Keratinocyte (primary cell): ENCODE data around the gene PHACTR1. TPM values are rescaled to one million over a fixed set of nuclear protein-coding genes. Genes with fewer than 3 reads are reported as not detected.

Experiments
- DNase-seq: peaks from one replicate; pipeline ENCODE4 v3.0.0-alpha.2; 2011; ENCODE audit warnings: low read depth, missing footprints, low spot score
- FAIRE-seq: peaks from 2 replicates; lab custom pipeline; 2011; peaks lifted over from hg19 to GRCh38; lab: Jason Lieb, UNC
- H2AFZ ChIP-seq: 2 replicates; pipeline ENCODE4 v1.6.0; 2012; ENCODE audit warnings: low read length, control low read depth, inconsistent platforms; ENCODE audit not compliant: control insufficient read depth
- H3K27ac ChIP-seq: 2 replicates; pipeline ENCODE4 v1.5.1; 2011; ENCODE audit warnings: low read length; ENCODE audit not compliant: control insufficient read depth, insufficient read depth
- H3K27me3 ChIP-seq: 3 replicates; pipeline ENCODE4 v1.6.0; 2011; ENCODE audit warnings: low read length; ENCODE audit not compliant: control insufficient read depth, insufficient read depth; ENCODE audit errors: extremely low read depth
- H3K36me3 ChIP-seq, 2 experiments: 2 replicates in 1 of 2; 3 replicates in 1 of 2; pipeline ENCODE4 v1.5.1; 2011; ENCODE audit warnings: low read length in 2 of 2, mild to moderate bottlenecking in 1 of 2; ENCODE audit not compliant: control insufficient read depth in 2 of 2, insufficient read depth in 2 of 2; ENCODE audit errors: extremely low read depth in 1 of 2
- H3K4me1 ChIP-seq: 3 replicates; pipeline ENCODE4 v1.5.1; 2011; ENCODE audit warnings: low read length; ENCODE audit not compliant: control insufficient read depth, insufficient read depth; ENCODE audit errors: extremely low read depth
- H3K4me2 ChIP-seq: 3 replicates; pipeline ENCODE4 v1.6.0; 2011; ENCODE audit warnings: low read depth, low read length; ENCODE audit not compliant: control insufficient read depth, insufficient read depth; ENCODE audit errors: extremely low read depth
- H3K4me3 ChIP-seq, 3 experiments: fragments of 200-600 bp in 1 of 3; sonication (generic) in 1 of 3; 2 replicates in 2 of 3; 3 replicates in 1 of 3; pipeline ENCODE4 v1.5.1; 2011 to 2016; ENCODE audit warnings: low read length in 3 of 3, mild to moderate bottlenecking in 3 of 3, control low read depth in 2 of 3, inconsistent platforms in 1 of 3, low read depth in 1 of 3, mixed read lengths in 1 of 3, mixed run types in 1 of 3, moderate library complexity in 1 of 3; ENCODE audit not compliant: control insufficient read depth in 2 of 3, insufficient read depth in 2 of 3; ENCODE audit errors: extremely low read depth in 1 of 3
- H3K79me2 ChIP-seq: 2 replicates; pipeline ENCODE4 v1.6.0; 2012; ENCODE audit warnings: low read length; ENCODE audit not compliant: control insufficient read depth, insufficient read depth
- H3K9ac ChIP-seq: 3 replicates; pipeline ENCODE4 v1.6.0; 2011; ENCODE audit warnings: low read length; ENCODE audit not compliant: control insufficient read depth, insufficient read depth; ENCODE audit errors: extremely low read depth
- H3K9me1 ChIP-seq: 3 replicates; pipeline ENCODE4 v1.6.0; 2011; ENCODE audit warnings: low read length; ENCODE audit not compliant: control insufficient read depth, insufficient read depth; ENCODE audit errors: extremely low read depth
- H3K9me3 ChIP-seq: 2 replicates; pipeline ENCODE4 v1.5.1; 2012; ENCODE audit warnings: low read depth, low read length; ENCODE audit not compliant: control insufficient read depth
- H4K20me1 ChIP-seq: 3 replicates; pipeline ENCODE4 v1.6.0; 2011; ENCODE audit warnings: low read length; ENCODE audit not compliant: control insufficient read depth, insufficient read depth; ENCODE audit errors: extremely low read depth
- EZH2 ChIP-seq: IDR thresholded peaks from one replicate; pipeline ENCODE4 v1.6.1; 2012; ENCODE audit warnings: inconsistent platforms, mild to moderate bottlenecking, low read length, moderate library complexity
- dilution Hi-C: fragments of 300-500 bp; cut with MboI; formaldehyde crosslinking; loops from one replicate; pipeline ENCODE4 v1.7.0; 2020; ENCODE audit warnings: low sequenced_read_pairs; ENCODE audit not compliant: extremely low pct_ligation_motif_present
- polyA plus RNA-seq, 5 experiments: library from polyadenylated mRNA; depleted of rRNA in 3 of 5; stranded (reverse) in 3 of 5; stranded (forward) in 1 of 5; unstranded in 1 of 5; fragments of >200 nt; gene quantifications; 1 replicate in 1 of 5; 2 replicates in 3 of 5; 3 replicates in 1 of 5; pipeline versions ENCODE4 v1.2.1 to v1.2.3, GENCODE V29; 2011 to 2012; ENCODE audit warnings: missing spikeins in 2 of 5, low read depth in 1 of 5, low replicate concordance in 1 of 5
- TF ChIP-seq, protein P1 (sequence below), 3 experiments: IDR thresholded peaks in 1 of 3; conservative IDR thresholded peaks in 1 of 3; optimal IDR thresholded peaks in 1 of 3; 2 replicates in 2 of 3; 3 replicates in 1 of 3; pipeline versions ENCODE3 to v1.5.1; 2011; ENCODE audit warnings: low read length in 3 of 3, mild to moderate bottlenecking in 3 of 3, moderate library complexity in 2 of 3, control low read depth in 1 of 3, inconsistent platforms in 1 of 3; ENCODE audit not compliant: insufficient read depth in 2 of 3; ENCODE audit errors: extremely low read depth in 1 of 3

Gene PHACTR1
- polyA plus RNA-seq, 1 donor (not counting 4 experiments of a cell fraction or from before 2014, with no cell fraction given) = 0.22 TPM

DNA sequence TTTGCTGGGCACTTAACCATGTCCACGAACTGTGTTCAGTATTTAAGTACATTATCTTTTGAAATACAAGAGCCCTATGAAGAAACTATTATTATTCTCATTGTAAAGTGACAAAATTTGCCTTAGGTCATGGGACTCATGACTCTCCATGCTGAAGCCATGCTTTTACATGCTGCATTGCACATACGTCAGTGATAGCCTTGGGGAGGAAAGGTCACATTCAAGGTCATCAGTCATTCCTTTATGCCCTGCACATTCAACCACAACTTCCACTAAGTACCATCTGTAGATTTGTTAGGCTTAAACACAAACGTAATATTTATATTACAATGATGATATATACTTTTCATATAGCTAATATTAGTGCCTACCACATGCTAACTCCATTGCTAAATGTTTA is 319.0 kb downstream of the PHACTR1 start:
- no peak overlapping the region for H3K4me2 ChIP-seq

DNA sequence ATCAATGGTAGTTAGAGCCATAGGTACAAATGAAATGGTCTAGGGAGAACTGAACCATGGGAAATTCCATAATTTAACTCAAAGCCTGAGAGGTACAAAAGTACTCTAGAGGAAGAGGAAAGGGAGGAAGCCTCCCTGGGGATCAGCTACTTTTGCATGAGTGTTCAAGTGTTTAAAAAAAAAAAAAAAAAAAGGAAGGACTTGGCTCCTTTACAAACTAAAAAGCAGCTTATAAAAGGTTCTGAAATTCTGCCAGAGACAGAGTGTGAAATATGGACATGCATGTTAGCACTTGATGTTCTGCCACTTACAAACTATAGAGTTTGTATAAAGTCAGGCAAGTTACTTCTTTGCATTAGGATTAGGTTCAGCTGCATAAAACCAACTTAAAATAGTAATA is 321.7 kb downstream of the PHACTR1 start:
- no peaks in the 10 kb centered on the region for H3K27me3 ChIP-seq
- peak overlapping the region; percentile 23 for H3K4me2 ChIP-seq
- DNase-seq (no peak), FAIRE-seq (no peak)
- H3K79me2 ChIP-seq = no peaks in the 10 kb centered on the region
- no peak overlapping the region for H3K4me3 ChIP-seq
- TF ChIP-seq, protein P1, sequence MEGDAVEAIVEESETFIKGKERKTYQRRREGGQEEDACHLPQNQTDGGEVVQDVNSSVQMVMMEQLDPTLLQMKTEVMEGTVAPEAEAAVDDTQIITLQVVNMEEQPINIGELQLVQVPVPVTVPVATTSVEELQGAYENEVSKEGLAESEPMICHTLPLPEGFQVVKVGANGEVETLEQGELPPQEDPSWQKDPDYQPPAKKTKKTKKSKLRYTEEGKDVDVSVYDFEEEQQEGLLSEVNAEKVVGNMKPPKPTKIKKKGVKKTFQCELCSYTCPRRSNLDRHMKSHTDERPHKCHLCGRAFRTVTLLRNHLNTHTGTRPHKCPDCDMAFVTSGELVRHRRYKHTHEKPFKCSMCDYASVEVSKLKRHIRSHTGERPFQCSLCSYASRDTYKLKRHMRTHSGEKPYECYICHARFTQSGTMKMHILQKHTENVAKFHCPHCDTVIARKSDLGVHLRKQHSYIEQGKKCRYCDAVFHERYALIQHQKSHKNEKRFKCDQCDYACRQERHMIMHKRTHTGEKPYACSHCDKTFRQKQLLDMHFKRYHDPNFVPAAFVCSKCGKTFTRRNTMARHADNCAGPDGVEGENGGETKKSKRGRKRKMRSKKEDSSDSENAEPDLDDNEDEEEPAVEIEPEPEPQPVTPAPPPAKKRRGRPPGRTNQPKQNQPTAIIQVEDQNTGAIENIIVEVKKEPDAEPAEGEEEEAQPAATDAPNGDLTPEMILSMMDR (optimal IDR thresholded peaks at IDR 0.05 in 1 of 3, IDR thresholded peaks at IDR 0.05 in 1 of 3, conservative IDR thresholded peaks at IDR 0.05 in 1 of 3; ENCODE audit: extremely low read depth in 1 of 3, insufficient read depth in 2 of 3, low read length in 3 of 3) = no peak
- TF ChIP-seq EZH2 = no peak
- H3K9me3 ChIP-seq = no peaks in the 10 kb centered on the region
- H4K20me1 ChIP-seq = no peaks in the 10 kb centered on the region
- H3K9ac ChIP-seq = no peak overlapping the region
- no peak overlapping the region for H2AFZ ChIP-seq
- dilution Hi-C loops = no loop called here
- no peaks in the 10 kb centered on the region for H3K36me3 ChIP-seq
- H3K27ac ChIP-seq = no peak overlapping the region
- H3K9me1 ChIP-seq = no peaks in the 10 kb centered on the region
- peaks cover 9% of the 10 kb centered on the region for H3K4me1 ChIP-seq

More for the DNA sequence above, 319.0 kb downstream of the PHACTR1 start:
- Histone ChIP-seq H3K27me3 (no peaks in the 10 kb centered on the region), H3K4me3 (no peak overlapping the region), H3K9me3 (no peaks in the 10 kb centered on the region), H3K27ac (no peak overlapping the region), H3K36me3 (no peaks in the 10 kb centered on the region), H3K9me1 (no peaks in the 10 kb centered on the region), H3K79me2 (no peaks in the 10 kb centered on the region), H2AFZ (no peak overlapping the region), H4K20me1 (no peaks in the 10 kb centered on the region), H3K4me1 (peaks cover 9% of the 10 kb centered on the region), H3K9ac (no peak overlapping the region)
- DNase-seq (no peak), FAIRE-seq (no peak)
- dilution Hi-C loops = no loop called here
- TF ChIP-seq, protein P1 (optimal IDR thresholded peaks at IDR 0.05 in 1 of 3, IDR thresholded peaks at IDR 0.05 in 1 of 3, conservative IDR thresholded peaks at IDR 0.05 in 1 of 3; ENCODE audit: extremely low read depth in 1 of 3, insufficient read depth in 2 of 3, low read length in 3 of 3) = no peak
- TF ChIP-seq EZH2 = no peak
